ENCODE data around the gene SLC39A3. TPM values are rescaled to one million over a fixed set of nuclear protein-coding genes. Genes with fewer than 3 reads are reported as not detected.

Gene SLC39A3
- total RNA-seq, 1 donor from 2014 or later: 59.6 TPM

DNA sequence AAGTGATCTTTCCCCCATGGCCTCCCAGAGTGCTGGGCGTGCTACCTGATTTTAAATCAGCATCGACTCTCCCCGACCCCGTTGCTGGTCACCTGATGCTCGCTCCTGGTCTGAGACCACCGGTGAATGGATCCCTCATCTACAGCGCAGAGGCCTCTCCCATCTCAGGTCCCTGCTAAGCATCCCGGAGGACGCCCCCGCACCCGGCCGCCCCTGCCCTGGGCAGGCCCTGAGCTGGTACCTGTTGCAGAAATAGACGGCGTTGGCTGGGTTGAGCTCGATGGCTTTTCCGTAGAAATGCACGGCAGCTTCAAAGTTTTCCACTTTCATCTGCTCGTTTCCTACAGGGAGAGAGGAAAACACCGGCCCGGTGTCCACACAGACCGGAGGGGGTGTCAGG, 25.1 kb upstream of the SLC39A3 start:
- no peak for DNase-seq (ENCODE audit: low read depth)
- Histone ChIP-seq H3K27me3 (ENCODE audit: control insufficient read depth, insufficient read depth, low read length) (no peaks in the 10 kb centered on the region), H3K4me3 (ENCODE audit: low read depth, low read length) (no peak overlapping the region), H3K36me3 (ENCODE audit: control insufficient read depth, insufficient read depth, low read length) (peaks cover 1% of the 10 kb centered on the region)
- TF ChIP-seq CTCF (IDR thresholded peaks at IDR 0.05; ENCODE audit: insufficient read depth, low read length, poor library complexity, severe bottlenecking): no peak

DNA sequence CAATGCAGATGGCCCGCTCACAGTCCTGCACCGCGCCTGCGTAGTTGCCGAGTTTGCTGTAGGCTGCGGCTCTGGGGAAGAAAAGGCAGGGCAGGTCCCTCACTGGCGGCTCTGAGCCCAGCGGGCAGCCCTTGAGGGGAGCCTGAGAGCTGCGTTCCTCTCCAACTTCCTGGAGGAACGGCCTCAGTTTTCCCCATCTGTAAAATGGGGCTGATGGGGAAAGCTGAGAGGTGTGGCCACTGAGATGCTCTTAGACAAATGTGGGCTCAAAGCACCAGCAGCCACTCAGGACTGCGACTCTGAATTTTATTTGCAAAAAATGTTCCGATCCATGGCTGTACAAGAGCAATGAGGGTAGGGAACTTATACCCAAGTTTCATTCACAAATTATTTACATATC, 23.9 kb upstream of the SLC39A3 start:
- Histone ChIP-seq H3K4me3 (ENCODE audit: low read depth, low read length) (no peak overlapping the region), H3K27me3 (ENCODE audit: control insufficient read depth, insufficient read depth, low read length) (no peaks in the 10 kb centered on the region), H3K36me3 (ENCODE audit: control insufficient read depth, insufficient read depth, low read length) (peaks cover 1% of the 10 kb centered on the region)
- no peak for TF ChIP-seq CTCF (IDR thresholded peaks at IDR 0.05; ENCODE audit: insufficient read depth, low read length, poor library complexity, severe bottlenecking)
- DNase-seq (ENCODE audit: low read depth): no peak

- H3K4me3 ChIP-seq (ENCODE audit: low read depth, low read length): no peak overlapping the region
- DNase-seq (ENCODE audit: low read depth): no peak
- peaks cover 1% of the 10 kb centered on the region for H3K36me3 ChIP-seq (ENCODE audit: control insufficient read depth, insufficient read depth, low read length)
- no peak for TF ChIP-seq CTCF (IDR thresholded peaks at IDR 0.05; ENCODE audit: insufficient read depth, low read length, poor library complexity, severe bottlenecking)
- H3K27me3 ChIP-seq (ENCODE audit: control insufficient read depth, insufficient read depth, low read length): no peaks in the 10 kb centered on the region
Observed at GRCh38 chr19:2762783-2763496, 23.1 kb upstream of the SLC39A3 start.

DNA sequence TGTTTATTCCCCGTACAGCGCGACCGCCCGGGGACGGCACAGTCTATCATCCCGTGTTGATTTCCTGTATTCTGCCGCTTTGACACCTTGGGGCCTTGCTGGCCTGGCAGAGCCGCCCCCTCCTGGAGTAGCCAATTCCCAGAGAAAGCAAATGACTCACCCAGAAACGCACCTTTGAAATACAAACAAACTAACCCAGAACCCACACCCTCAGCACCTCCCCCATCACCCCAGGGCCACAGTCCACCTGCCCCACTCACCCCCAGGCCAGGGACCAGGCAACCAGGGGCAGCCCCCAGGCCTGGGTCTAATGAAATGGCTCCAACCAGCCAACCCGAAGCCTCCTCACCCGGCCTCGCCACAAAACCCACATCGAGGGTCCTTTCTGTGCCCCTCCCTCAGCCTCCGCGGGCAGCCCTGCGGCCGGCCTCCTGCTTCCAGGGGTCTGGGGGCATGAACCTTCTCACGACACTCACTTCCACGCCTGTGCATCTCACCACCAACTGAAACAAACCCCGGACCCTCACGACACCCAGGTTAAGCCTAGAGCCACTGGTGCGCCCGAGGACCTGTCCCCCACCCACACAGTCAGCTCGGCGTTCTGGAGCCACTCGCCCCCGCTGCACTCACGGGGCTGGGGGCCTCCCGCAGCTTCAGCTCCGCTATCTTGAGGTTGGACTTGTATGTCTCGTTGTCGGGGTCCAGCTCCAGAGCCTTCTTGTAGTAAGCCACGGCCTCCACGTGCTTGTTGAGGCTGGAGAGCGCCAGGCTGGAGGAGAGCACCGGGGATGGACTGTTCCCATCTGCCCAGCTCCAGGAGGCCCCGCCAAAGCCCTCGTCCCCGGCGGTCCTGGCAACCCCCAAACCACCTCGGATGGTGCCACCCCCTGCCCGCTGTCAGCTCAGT, 22.3 kb upstream of the SLC39A3 start:
- DNase-seq (ENCODE audit: low read depth): no peak
- TF ChIP-seq CTCF (IDR thresholded peaks at IDR 0.05; ENCODE audit: insufficient read depth, low read length, poor library complexity, severe bottlenecking): no peak
- peaks cover 1% of the 10 kb centered on the region for H3K36me3 ChIP-seq (ENCODE audit: control insufficient read depth, insufficient read depth, low read length)
- H3K27me3 ChIP-seq (ENCODE audit: control insufficient read depth, insufficient read depth, low read length): no peaks in the 10 kb centered on the region
- H3K4me3 ChIP-seq (ENCODE audit: low read depth, low read length): no peak overlapping the region

- no peak for TF ChIP-seq CTCF (IDR thresholded peaks at IDR 0.05; ENCODE audit: insufficient read depth, low read length, poor library complexity, severe bottlenecking)
- Histone ChIP-seq H3K27me3 (ENCODE audit: control insufficient read depth, insufficient read depth, low read length) (no peaks in the 10 kb centered on the region), H3K36me3 (ENCODE audit: control insufficient read depth, insufficient read depth, low read length) (peaks cover 1% of the 10 kb centered on the region), H3K4me3 (ENCODE audit: low read depth, low read length) (no peak overlapping the region)
- no peak for DNase-seq (ENCODE audit: low read depth)
Observed at GRCh38 chr19:2761309-2761677, 21.5 kb upstream of the SLC39A3 start.

Data from kidney epithelial cell (primary cell).